NCI-H524 (cell line): Measurements from ENCODE around the gene CRYAA.
"Not testable (repeated sequence)": the region's sequence is repeated elsewhere in the genome, so short reads cannot be mapped to it uniquely, and the experiment has no call there.

Source experiments
- DNase-seq, 2 experiments: peaks; one replicate each; lab custom pipeline; 2025; lab: John Stamatoyannopoulos, UW

CRYAA gene

GRCh38 chr21:43168708-43169107 is at the start of gene CRYAA:
CRYAA (plus strand) TSS chr21:43169008; CDS start chr21:43169100, 92 bp downstream.
- DNase-seq, result not testable (repeated sequence)

DNA sequence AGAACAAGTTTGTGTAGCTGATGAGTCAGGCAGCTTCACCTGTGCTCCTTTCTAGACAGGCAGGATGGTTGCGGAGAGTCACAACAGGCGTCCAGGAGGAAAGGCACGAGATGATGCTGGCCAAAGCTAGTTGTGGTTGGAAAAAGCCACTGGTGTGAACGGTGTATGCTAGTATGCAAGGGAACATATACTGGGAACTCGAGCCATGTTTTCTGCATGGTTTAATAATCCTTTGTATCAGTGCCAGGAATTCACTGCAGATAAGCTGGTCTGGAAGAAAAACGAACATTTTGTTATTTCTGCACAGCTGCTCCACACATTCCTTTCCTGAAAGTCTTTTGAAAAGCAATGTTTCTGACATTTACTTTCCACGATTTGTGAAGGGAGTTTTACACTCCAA is 38.7 kb upstream of the CRYAA start:
- DNase-seq, result not testable (repeated sequence)

- DNase-seq, result not testable (repeated sequence)
These were observed 34.3 kb upstream of the CRYAA start for GRCh38 chr21:43134520-43134919.

DNA sequence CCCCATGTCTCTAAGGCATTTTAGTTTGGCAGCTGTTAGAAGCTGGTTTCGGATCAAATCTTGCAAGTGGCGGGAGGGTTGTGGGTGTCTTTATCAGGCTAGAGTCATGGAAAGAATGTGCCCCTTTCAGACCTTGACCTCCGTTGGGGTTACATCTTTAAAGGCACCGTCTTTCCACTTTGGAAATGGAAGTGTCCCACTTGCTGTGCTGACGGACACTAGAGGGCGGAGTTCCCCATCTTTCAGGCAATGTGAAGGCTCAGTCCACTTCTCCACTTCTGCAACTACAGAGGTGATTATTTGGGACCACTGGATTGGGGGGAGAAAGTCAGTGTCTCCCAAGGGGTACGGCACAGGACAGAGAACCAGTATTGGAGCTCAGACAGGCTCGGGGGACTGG is 29.9 kb upstream of the CRYAA start:
- not testable (repeated sequence) for DNase-seq

- DNase-seq, result not testable (repeated sequence)
These were observed 27.4 kb upstream of the CRYAA start for GRCh38 chr21:43141407-43141806.

DNA sequence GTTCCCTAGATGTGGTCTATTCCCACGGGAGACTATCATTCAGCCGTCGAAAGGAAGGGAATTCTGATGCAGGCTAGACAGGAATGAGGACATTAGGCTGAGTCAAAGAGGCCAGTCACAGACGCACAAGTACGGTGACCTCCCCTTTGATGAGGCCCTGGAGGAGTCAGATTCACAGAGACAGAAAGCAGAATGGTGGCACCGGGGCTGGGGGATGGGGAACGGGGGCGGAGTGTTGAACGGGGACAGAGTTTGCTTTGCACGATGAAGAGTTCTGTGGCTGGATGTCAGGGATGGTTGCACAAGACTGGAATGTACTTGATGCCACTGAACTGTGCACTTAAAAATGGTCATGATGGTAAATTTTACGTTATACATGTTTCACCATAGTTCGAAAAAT is 22.2 kb upstream of the CRYAA start:
- not testable (repeated sequence) for DNase-seq

GRCh38 chr21:43147999-43148398 is 20.8 kb upstream of the CRYAA start:
- DNase-seq, result not testable (repeated sequence)

- DNase-seq, result not testable (repeated sequence)
These were observed 19.5 kb upstream of the CRYAA start for GRCh38 chr21:43149344-43149743.

- not testable (repeated sequence) for DNase-seq
These were observed 15.2 kb upstream of the CRYAA start for GRCh38 chr21:43153601-43154000.

DNA sequence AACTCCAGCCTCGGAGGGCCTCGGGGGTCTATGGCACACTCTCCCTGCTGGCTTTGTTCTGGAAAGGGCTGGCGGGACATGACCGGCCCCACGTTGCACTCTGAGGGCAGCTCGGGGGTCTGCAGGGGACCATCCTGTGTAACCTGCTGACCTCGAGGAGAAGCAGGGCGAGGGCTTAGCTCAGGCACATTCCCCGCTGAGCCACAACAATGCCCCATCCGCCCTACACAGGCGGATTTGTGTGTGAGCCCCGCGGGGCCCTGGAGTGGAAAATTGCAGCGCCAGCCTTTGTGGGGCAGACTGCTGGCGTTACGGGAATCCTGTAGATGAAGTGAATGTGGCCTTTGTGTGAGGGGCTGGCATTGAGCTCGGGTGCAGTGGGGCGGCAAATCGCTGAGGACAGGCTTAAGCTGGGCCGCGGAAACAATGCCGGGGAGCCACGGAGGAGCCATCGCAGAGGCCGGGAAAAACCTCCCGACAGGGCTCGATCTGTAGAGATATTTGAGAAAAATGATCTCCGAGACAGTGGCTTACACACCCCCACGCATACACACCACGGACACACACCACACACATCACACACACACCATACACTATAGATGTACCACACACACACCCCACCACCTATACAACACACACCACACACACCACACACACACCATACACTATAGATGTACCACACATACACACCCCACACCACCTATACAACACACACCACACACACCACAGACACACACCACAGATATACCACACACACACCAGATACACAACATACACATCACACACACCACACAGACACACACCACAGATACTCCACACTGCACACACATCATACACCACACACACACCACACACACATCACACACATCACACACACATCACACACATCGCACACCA is 9.3 kb upstream of the CRYAA start:
- not testable (repeated sequence) for DNase-seq

- DNase-seq, result not testable (repeated sequence)
These were observed 6.7 kb upstream of the CRYAA start for GRCh38 chr21:43161826-43162707.

- not testable (repeated sequence) for DNase-seq
These were observed 6.1 kb upstream of the CRYAA start for GRCh38 chr21:43162708-43163205.

DNA sequence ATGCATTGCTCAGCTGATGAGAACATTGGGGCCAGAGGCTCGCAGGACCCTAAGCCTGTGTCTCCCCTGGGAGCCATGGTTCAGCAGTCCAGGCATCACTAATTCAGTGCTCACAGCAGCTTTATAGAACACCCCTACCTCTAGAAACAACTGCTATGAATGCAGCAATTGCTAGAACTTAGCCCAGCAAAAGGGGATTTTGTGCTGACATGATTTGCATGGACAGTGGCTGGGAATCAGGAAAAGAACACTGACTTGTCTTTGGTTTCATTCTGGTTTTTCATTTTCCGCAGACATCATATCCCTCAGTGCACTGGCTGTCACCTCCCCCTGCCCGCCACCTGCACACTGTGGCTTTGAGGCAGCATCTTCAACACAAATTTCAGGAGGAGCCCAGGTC is 4.0 kb upstream of the CRYAA start:
- DNase-seq, result not testable (repeated sequence)

- DNase-seq, result not testable (repeated sequence)
These were observed 3.1 kb upstream of the CRYAA start for GRCh38 chr21:43165734-43166133.

- not testable (repeated sequence) for DNase-seq
These were observed 550 bp downstream of the CRYAA start for GRCh38 chr21:43169230-43169886.

DNA sequence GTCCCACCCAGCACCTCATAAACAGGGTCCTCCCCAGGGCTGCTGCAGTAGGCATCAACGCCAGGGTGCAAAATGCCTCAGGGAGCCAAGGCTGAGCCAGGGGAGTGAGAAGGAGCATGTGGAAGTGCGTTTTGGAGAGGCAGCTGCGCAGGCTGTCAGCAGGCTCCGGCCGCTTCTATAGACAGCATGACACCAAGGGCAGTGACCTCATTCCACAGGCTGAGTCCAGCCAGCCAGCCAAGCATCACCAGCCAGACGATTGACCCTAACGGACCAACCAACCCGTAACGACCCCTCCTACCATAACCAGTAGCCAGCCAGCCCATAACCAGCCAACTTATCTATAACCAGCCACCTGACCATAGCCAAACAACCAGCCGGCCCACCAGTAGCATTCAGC is 1.1 kb downstream of the CRYAA start:
- DNase-seq, result not testable (repeated sequence)

DNA sequence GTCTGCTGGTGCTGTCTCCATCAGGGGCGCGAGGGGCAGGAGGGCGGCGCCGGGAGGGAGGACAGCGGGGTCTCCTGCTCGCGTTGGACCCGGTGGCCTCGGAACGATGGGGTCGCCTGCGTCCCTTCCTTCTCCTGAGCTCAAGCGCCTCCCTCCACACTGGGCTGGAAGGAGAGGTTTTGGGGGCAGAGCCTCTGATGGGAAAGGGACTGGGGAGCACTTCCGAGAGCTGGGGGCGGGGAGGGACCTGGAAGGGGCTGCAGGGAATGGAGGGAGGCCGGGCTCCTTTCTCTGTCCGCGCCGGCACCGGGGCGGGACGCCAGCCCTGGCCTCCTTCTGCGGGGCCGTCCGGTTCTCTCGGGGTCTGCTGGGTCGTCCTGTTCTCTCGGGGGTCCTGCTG is 4.0 kb downstream of the CRYAA start:
- DNase-seq, result not testable (repeated sequence)

GRCh38 chr21:43173438-43173837 is 4.6 kb downstream of the CRYAA start:
- DNase-seq, result not testable (repeated sequence)

DNA sequence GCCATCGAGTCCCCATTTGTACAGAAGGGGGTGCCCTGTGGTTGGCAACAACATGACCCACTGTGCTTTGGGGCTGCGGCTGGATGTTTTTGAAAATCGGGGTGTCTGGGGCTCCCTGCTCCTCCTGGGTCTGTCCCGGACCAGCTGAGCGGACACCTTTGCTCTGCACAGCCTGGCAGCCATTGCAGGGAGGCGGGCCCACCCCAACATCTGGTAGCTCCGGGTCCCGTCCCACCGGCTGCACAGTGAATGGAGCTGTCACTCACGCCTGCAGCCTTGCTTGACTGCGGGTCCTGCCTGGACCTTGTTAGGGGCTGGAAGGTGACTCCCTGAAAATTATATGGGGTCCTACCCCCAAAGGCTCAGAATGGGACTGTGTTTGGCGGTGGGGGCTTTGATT is 5.1 kb downstream of the CRYAA start:
- DNase-seq, result not testable (repeated sequence)

GRCh38 chr21:43174998-43175397 is 6.2 kb downstream of the CRYAA start:
- DNase-seq, result not testable (repeated sequence)

DNA sequence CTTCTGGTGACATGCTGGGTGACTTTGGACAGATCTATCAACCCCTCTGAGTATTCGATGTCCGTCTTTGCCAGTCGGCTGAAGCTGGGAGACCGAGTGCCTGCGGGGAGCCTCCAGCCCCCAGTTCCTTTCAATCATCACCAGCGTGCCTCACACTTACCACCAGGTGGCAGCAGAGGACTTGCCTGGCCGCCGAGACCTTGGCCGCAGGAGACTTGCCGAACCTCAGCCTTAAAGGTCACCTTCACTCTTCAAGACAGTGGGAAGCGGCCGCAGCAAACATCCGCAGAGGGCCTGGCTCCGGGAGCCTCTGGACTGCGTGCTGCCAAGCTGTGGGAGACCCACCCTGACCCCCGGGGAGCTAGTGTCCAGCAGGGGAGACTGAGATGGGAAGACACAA is 7.8 kb downstream of the CRYAA start:
- not testable (repeated sequence) for DNase-seq
